Stimulated activated CD8-positive, alpha-beta memory T cell treated with anti-CD3 and anti-CD28 coated beads, Interleukin-2, amount 100 ng/mL, for 1 hour (primary cell): ENCODE results near the gene ZDHHC20.

ENCODE experiments used
- DNase-seq, 2 donors: peaks; one replicate each; pipeline ENCODE4 v3.0.0-alpha.2; 2020; ENCODE audit warnings: low read depth in 2 of 2

The ZDHHC20 gene

DNA sequence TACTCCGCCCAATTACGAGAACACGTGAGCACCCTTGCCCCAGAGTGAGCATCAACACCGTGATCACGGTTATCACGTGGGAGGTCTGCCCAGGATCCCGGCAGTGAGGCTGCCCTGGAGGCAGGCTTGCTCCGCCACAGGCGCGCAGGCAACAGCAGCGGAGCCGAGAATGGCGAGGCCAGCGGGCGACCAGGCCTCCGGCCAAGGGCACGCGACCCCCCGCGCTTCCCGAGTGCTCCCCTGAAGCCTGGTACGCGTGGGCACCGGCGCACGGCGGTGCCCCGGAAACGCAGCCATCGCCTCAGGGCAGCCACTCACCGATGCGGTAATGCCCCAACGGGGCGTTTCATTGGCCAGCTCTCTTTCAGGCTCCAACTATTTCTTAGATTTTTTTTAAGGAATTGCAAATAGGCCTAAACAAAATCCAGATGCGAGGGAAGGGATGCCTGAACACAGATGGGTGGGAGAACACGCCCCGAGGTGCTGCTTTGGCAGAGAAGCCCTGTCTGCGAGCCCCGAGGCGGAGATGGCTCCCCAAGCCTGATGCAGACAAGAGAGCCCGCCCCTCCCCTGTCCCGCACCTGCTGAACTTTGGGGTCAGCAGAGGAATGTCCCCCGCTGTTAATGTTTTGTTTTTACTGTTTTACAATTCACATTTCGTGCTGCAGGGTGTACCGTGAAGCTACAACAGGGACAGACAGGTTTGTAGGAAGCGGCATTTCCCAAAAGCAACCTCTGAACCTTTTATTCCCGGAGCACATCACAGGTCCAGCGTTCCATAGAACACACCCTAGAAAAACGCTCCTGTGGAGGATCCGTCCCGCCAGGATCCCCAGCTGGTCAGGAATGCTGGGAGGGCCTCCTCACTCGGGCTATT, 132.7 kb downstream of the ZDHHC20 start:
- no peak for DNase-seq

DNA sequence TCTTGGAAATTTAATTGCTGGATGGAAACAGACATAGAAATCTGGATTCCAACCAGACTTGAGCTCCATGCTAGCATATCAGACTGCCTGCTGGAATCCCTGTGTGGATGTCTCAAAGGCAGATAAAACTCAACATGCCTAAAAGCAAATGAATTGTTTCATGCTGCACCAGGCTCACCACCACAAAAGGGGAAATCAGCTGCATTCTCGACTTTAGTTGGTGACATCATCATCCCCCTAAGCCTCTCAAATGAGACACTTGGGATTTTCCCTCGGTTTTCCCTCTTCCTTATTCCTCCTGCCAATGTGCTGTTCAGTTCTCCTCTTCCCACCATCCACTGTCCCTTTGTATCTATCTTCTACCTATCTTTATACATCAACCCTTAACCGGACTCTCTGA, 134.3 kb downstream of the ZDHHC20 start:
- no peak for DNase-seq

DNA sequence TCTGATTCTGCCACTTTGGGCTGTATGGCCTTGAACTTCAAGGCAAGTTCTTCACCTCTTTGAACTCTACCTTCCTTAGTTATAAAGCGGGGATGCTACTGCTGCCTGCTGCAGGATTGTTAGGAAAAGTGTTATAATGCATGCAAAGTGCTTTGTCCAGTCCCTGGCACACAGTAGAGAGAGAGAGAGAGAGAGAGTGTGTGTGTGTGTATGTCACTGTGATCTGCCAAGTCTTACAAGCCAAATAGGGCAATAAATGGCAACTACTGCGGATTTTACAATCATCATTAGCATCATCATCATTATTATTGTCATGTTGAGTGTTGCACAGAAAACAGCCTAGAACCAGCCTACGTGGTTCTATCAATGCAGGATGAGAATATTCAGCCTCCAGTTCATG, 136.1 kb downstream of the ZDHHC20 start:
- no peak for DNase-seq
